Inferior parietal cortex (tissue), 1 donor: ENCODE data around the gene MADD.

Experiments used
- DNase-seq: peaks from one replicate; pipeline ENCODE4 v3.0.0-alpha.2; 2016; ENCODE audit errors: extremely low spot score

MADD gene

GRCh38 chr11:47269829-47270305 lies at the start of gene MADD:
TSS of gene MADD (plus strand) at chr11:47270133.
- DNase-seq, result peak; percentile 82

GRCh38 chr11:47220401-47220821 lies 49.5 kb upstream of the MADD start:
- no peak for DNase-seq

DNA sequence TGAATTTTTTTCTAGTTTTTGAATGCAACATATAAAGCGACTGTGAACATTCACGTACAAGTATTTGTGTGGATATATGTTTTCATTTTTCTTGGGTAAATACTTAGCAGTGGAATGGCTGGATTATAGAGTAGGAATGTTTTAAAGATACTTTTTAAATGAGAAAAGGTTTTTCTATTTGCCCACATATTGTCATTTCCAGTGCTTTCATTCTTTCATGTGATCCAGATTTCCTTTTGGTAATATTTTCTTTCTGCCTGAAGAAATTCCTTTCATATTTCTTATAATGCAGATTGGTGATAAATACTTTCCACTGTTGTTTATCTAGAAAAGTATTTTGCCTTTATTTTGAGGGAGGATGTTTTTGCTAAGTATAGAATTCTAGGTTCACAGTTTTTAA lies 47.2 kb upstream of the MADD start:
- DNase-seq, result no peak

DNA sequence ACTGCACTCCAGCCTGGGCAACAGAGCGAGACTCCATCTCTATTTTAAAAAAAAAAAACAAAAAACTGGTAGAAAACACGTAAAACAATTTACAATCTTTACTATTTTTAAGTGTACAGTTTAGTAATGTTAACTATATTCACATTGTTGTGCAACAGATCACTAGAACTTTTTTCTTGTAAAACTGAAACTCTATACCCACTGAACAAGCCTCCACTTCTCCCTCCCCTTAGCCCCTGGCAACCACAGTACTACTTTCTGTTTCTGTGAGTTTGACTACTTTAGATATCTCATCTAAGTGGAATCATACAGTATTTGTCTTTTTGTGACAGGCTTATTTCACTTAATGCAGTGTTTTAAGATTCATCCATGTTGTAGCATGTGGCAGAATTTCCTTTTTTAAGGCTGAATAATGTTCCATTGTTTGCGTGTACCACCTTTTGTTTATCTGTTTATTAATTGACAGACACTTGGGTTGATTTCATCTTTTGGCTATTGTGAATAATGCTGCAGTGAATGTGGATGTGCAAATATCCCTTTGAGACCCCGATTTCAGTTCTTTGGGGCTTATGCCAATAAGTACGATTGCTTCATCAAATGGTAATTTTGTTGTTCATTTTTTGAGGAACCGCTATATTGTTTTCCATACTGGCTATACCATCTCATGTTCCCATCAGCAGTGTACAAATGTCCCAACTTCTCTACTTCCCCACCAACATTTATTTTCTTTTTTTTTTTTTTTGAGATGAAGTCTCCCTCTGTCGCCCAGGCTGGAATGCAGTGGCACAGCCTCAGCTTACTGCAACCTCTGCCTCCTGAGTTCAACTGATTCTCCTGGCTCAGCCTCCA lies 44.2 kb upstream of the MADD start:
- DNase-seq, result no peak

DNA sequence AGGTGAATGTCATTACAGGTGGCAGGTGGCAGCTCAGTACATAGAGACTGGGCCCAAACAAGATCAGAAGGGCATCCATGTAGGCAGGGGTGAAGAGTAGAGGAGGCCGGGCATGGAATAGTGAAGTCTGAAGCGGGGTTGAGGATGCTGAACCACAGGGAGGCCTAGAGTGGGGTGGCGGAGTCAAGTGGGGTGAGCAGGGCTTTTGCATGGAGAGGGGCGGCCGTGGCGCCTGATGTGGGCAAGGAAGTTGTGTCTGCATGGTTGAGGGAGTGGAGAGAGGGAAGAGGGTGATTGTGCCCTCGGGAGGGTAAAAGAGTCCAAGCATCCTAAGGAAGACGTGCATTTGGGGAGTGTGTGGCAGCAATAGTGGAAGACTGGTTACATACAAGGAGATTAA lies 40.8 kb upstream of the MADD start:
- DNase-seq, result no peak

- no peak for DNase-seq
Measured at GRCh38 chr11:47233051-47233450, 36.9 kb upstream of the MADD start.

DNA sequence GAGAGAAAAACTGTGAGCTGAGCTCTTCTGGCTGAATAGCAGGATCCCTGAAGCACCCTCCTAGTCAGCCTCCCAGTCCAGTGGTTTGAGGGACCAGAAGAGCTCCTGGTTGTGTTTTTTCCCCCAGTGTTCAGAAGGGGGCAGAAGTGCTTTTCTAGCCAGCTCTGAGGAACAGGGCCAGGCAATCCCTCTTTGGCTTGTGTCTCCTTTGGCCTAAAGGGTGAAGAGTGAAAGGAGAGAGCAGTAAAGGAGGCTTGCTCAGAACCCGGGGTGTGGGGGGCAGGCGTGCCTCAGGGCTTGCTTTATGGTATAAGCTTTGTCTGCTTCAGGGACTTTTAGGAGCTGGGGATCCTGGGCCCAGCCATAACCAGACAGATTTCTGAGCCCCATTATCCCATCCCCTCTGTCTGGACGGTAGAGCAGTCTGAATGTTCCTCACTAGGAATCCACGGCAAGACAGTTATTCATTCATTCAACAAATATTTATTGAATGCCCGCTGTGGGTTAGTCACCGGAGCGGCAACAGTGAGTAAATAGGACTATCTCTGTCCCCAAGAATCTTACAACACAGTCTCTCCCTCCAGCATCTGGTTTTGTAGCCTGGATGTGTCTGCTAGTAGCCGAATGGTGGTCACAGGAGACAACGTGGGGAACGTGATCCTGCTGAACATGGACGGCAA lies 35.8 kb upstream of the MADD start:
- DNase-seq, result no peak

DNA sequence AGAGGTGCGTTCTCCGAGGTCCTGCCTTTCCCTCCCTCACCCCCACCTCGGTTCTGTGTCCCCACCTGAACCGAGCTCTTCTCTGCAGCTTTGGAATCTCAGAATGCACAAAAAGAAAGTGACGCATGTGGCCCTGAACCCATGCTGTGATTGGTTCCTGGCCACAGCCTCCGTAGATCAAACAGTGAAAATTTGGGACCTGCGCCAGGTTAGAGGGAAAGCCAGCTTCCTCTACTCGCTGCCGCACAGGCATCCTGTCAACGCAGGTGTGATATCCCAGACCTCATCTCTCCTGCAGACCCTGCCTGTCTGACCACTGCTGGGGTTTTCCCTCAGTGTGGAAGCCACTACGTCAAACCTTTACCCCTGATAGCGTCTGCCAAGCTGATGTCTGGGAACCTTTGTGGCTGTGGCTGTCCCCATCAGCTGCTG lies 35.2 kb upstream of the MADD start:
- DNase-seq, result no peak

DNA sequence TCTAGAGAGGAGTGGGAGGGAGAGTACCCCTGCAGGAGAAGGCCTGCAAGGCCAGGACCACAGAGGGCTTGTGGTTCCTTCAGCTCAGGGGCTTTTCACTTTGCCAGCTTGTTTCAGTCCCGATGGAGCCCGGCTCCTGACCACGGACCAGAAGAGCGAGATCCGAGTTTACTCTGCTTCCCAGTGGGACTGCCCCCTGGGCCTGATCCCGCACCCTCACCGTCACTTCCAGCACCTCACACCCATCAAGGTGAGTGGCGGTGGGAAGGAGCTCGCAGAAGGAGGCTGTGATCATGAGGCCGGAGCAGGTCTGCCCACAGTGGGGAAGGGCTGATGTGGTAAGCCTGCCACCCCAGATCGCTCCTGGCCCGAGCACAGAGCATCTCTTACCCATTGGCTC lies 34.8 kb upstream of the MADD start:
- DNase-seq, result no peak

DNA sequence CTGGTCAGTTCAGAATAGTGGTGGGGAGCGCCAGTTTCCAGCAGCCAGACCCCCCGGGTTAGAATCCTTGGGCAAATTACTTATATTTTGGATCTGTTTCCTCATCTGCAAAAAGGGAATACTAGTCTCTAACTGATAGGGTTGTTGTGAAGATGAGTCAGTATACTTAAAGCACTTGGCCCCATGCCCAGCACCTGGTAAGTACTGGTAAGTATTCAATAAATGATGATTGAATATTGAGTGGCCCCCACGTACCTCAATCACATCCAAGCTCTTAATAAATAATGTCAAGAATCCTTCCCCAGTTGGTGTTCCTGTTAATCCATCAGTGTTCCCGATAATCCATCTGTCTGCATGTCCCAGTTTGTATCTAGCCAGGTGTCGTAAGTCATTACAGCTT lies 33.5 kb upstream of the MADD start:
- DNase-seq, result no peak

DNA sequence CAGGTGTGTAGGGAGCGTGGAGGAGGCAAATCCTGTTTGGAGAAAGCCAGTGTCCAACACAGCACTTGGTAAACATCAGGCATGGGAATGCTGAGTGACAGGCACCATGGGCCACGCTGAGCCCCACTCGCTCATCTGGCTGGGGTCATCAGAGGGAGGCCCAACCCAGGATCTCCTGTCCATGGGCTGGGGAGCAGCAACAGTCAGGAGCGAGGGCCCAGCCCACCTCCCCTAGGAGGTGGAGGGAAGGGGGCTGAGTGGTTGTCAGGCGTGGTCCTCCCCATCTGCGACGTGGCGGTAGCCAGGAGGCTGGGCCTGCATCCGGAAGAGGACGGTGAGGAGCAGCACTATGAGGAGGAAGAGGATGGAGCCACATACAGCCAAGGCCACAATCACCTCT lies 30.1 kb upstream of the MADD start:
- DNase-seq, result no peak

DNA sequence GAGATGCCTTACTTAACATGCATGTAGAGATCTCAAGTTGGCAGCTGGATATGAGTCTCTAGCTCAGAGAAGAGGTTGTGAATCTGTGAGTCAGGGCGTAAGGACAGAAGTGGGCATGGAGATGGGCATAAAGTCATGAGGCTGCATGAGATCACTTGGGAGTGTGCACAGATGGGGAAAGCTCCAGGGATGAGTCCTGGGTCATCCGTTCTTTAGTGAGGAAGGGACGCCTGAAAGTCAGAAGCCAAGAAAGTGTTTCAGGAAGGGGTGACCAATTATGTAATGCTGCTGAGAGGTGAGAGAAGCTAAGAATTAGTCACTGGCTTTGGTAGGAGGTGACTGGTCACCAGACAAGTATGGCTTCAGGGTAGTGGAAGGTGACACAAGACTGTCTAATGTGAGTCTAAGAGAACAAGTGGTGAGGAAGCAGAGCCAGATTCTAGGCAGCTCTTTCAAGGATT lies 28.1 kb upstream of the MADD start:
- no peak for DNase-seq

DNA sequence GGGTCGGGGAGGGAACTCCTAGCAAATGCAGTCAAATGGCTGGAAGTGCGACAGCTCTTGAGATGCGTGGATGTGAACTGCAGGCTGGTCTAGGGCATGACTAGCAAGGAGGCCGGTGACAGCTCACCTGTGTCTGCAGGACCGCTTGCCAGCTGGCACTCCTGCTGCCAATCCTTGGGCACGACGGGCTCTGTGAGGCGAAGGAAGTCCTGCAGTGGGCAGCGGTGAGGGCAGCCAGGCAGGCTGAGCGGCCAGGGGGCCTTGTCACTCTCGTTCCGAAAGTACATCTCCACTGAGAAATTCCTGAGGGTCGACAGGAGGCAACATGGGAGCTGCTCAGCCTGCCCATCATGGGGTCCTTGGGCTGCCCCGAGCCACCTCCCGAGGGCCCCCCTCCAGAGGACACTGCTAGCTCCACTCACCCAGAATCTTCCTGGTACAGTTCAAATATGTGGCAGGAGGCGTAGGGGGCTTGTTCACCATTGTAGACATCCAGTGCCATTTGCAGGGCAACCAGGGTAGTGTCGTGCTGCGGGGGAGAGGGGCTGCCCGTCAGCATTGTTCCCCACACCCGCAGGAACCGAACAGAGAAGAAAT lies 27.2 kb upstream of the MADD start:
- no peak for DNase-seq

- no peak for DNase-seq
Measured at GRCh38 chr11:47243454-47243853, 26.5 kb upstream of the MADD start.

GRCh38 chr11:47244448-47245350 lies 25.2 kb upstream of the MADD start:
- no peak for DNase-seq

DNA sequence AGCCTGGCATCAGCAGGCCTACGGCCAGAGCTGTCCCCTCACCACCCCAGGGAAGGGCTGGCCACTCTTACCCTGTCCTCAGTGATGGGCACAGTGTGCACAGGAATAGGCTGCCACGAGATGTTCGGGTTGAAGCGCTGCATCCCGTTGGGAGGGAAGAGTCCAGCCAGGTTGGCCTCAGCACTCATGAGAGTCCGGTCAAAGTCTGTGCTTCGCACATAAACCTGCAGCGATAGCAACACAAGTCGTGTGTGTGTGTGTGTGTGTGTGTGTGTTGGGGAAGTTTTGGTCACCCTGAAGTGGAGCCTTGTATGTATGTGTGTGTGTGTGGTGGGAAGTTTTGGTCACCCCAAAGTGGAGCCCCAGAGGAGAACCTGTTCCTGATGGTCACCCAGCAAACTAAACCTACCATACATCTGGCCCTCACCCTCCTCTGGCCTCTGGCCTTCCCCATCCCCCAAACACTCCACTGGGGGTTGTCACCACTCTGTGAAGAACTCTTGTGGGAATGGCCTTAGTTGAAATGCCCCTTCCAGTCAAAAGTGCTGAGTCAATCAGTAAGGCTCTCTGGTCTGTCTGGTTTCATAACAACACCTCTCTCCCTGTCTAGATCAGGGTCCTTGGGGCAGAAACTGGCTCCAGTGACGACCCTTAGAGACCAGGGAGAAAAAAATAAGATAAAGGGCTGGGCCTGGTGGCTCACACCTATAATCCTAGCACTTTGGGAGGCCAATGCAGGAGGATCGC lies 24.1 kb upstream of the MADD start:
- no peak for DNase-seq

GRCh38 chr11:47247502-47247901 lies 22.4 kb upstream of the MADD start:
- DNase-seq, result no peak

- no peak for DNase-seq
Measured at GRCh38 chr11:47248304-47248663, 21.6 kb upstream of the MADD start.

DNA sequence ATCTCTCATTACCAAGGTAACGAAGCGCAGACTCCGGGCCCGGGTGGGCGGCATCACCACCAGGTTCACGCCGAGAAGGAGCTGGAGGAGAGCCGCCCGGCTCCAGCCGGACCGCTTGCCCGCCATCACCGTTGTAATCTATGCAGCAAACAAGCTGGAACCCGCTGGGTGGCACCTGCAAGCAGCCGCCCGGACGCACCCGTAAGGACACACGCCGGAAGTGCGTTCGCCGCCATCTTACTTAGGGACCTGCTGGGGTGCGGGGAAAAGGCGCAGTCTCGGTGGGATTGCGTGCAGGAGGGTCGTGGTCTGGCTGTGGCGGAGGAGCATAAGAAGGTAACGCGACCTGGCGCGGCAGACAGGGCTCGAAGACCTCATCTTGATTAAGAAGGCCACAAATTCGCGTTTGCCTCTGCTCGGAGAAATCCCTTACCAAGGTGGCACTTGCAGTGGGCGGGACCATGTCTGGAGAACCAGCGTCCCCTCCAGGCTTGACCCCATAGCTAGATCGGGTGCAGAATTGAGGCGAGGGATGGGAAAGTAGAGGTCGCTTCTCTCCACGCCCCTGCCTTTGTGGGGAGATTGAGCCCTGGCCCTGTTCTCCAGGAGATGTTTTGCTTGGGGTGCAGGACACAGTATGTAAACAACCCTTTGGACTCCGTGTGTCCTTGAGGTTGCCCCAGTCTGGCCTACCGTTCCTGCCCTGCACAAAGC lies 21.1 kb upstream of the MADD start, which contains the start of gene ACP2:
TSS of gene ACP2 (minus strand) at position 151 of the 714 bp plus-strand sequence. CDS start at position 126, 25 bp downstream.
- peak; percentile 92 for DNase-seq

DNA sequence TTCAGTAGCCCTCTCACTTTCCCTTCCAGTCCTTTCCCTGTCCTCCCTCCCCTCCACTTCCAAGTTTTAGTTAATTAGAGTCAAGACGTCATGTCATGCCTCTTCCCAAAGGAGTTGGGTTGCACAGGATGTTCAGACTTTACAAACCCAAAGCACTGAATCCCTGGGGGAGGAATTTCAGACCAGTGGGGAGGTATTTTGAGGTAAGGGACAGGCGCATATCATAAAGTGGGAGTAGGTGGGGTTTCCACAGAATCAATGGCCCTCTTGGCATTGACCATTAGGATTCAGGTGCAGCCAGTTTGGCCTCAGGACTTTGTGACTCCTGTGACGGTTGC lies 20.6 kb upstream of the MADD start:
- no peak for DNase-seq
